ENCODE data around the gene COL18A1.

DNA sequence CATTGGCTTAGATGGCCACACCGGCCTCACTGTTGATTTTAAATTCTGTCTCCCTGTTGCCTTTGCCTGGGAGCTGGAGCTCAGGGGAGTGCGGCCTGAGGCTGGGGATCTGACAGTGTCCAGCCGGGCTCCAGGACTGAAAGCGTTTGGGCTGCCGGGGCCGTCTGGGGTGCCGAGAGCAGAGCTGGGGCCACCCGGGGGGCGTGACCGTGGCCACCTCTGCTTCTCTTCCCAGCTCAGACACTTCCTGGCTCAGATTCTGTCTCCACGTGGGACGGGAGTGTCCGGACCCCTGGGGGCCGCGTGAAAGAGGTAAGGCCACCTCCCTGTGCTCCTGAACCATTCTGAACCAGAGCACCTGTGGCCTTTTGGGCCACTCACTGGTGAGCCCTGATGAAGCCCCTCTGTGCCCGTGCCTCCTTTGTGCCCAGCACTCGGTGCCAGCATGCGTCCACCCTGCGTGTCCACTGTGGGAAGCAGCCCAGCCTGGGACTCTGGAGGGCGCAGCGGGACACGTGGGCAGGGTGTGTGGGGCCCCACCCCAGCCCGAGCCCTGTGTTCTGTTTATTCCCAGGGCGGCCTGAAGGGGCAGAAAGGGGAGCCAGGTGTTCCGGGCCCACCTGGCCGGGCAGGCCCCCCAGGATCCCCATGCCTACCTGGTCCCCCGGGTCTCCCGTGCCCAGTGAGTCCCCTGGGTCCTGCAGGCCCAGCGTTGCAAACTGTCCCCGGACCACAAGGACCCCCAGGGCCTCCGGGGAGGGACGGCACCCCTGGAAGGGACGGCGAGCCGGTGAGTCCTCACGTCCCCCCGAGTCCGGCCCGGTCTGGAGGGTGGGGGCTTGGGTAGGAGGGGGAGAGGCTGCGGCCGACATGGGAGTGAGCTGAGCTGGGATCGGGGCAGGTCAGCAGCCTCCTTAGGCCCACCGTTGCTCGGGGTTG is 72.5 kb downstream of the COL18A1 start:
- TF ChIP-seq, protein P1, sequence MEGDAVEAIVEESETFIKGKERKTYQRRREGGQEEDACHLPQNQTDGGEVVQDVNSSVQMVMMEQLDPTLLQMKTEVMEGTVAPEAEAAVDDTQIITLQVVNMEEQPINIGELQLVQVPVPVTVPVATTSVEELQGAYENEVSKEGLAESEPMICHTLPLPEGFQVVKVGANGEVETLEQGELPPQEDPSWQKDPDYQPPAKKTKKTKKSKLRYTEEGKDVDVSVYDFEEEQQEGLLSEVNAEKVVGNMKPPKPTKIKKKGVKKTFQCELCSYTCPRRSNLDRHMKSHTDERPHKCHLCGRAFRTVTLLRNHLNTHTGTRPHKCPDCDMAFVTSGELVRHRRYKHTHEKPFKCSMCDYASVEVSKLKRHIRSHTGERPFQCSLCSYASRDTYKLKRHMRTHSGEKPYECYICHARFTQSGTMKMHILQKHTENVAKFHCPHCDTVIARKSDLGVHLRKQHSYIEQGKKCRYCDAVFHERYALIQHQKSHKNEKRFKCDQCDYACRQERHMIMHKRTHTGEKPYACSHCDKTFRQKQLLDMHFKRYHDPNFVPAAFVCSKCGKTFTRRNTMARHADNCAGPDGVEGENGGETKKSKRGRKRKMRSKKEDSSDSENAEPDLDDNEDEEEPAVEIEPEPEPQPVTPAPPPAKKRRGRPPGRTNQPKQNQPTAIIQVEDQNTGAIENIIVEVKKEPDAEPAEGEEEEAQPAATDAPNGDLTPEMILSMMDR (optimal IDR thresholded peaks at IDR 0.05 in 1 of 3, IDR thresholded peaks at IDR 0.05 in 1 of 3, conservative IDR thresholded peaks at IDR 0.05 in 1 of 3; ENCODE audit: extremely low read depth in 1 of 3, insufficient read depth in 2 of 3, low read length in 3 of 3) = no peak
- TF ChIP-seq EZH2 (IDR thresholded peaks at IDR 0.05; ENCODE audit: low read length) = no peak

Data from keratinocyte (primary cell).